Activated T-helper 9 cell treated with anti-CD3 and anti-CD28 coated beads, Interleukin-2, amount 50 U/mL, for 16 hours (primary cell): ENCODE measurements around the gene EFCAB5.
"Not testable (repeated sequence)": the region's sequence is repeated elsewhere in the genome, so short reads cannot be mapped to it uniquely, and the experiment has no call there.

Experiments
- DNase-seq: peaks from one replicate; pipeline ENCODE4 v3.0.0-alpha.2; 2020; ENCODE audit warnings: low read depth

EFCAB5 gene

GRCh38 chr17:30005709-30006320 lies 64.4 kb downstream of the EFCAB5 start:
- DNase-seq = no peak

- DNase-seq = not testable (repeated sequence)
These were observed 70.5 kb downstream of the EFCAB5 start for GRCh38 chr17:30011934-30012333.

DNA sequence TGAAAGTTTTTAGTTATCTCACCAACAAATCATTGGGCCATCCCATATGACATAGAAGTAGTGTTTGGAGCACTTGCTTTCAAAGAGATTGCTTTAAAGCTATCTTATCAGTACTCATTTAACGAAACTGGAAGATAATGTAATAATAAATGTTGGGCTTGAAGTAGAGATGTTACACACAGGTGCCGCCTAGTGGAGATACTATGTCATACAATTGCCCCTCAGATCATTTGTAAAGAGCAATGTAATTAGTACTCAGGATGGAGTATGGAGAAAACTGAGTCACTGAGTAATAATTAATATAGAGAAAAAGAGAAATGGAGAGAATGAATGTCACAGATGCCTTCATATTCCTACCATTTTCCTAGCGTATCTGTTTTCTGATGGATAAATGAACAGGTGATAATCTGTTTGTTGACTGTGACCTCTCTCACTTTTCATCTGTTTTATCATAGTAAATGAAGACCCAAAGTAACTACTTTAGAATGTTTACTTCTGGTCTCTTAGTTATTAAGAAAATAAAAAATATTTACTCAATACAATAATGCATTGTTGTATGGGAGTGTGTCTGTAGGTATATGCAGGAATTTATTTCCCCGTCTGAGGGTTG lies 80.4 kb downstream of the EFCAB5 start:
- DNase-seq = no peak

GRCh38 chr17:30025325-30025724 lies 83.9 kb downstream of the EFCAB5 start:
- not testable (repeated sequence) for DNase-seq

DNA sequence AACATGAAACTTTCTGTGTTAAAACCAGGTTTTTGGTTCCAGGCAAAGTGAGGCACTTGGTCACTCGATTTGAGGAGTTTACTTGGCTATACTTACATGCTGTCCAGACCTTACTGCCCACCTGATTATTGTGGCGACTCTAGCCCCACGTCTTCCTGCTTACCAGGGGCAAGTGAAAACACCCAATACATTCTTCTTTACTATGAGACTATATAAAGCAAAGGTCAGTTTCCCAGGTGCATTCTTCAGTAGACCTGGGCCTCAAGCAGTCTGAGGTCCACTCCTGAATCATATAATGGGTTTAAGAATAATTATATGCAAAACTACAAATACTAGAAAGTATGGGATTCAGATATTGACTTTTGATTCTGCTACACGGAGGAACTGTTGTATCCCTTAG lies 86.2 kb downstream of the EFCAB5 start:
- no peak for DNase-seq

- no peak for DNase-seq
These were observed 89.9 kb downstream of the EFCAB5 start for GRCh38 chr17:30031214-30031869.

GRCh38 chr17:30035369-30035768 lies 93.9 kb downstream of the EFCAB5 start:
- DNase-seq = no peak

DNA sequence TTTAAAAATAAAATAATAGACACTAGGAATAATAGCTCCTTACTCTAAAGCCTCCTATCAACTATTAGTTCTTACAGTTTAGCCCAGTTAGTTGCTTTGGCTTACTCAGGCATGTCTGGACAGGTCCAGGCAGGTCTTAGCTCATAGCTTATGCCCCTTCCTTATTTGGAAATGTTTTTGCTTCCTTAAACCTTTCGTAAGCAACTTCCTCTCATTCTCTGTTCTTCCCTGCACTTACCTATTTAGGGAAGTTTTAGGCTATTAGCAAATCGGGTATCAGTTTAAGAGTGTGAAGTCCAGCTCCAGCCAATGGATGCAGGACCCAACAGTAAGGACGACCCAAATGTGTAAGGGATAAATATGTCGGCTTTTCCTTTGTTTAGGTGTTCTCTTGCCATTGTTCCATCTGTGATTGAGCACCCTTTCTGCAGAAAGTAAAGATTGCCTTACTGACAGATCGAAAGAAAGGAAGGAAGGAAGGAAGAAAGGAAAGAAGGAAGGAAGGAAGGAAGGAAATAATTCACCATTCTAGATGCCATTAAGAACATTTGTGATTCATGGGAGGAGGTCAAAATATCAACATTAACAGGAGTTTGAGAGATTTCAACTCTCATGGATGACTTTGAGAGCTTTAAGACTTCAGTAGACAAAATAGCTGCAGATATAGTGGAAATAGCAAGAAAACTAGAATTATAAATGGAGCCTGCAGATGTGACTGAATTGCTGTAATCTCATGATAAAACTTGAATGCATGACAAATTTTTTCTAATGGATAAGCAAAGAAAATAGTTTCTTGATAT lies 99.5 kb downstream of the EFCAB5 start:
- DNase-seq = not testable (repeated sequence)

GRCh38 chr17:30041551-30041950 lies 100.1 kb downstream of the EFCAB5 start:
- no peak for DNase-seq

GRCh38 chr17:30062372-30062771 lies 120.9 kb downstream of the EFCAB5 start:
- no peak for DNase-seq

- no peak for DNase-seq
These were observed 123.3 kb downstream of the EFCAB5 start for GRCh38 chr17:30064738-30065137.

DNA sequence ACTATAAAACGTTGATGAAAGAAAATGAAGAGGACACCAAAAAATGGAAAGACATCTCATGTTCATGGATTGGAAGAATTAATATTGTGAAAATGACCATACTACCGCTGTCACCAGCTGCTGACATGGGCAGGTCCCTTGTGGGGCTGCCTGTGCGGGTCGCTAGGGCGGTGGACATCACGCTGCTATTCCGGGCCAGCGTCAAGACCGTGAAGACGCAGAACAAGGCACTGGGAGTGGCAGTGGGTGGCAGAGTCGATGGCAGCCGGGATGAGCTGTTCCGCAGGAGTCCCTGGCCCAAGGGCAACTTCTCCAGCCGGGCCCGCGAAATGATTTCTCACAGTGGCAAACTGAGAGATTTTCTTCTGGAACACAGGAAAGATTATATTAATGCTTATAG lies 127.0 kb downstream of the EFCAB5 start:
- DNase-seq = no peak

DNA sequence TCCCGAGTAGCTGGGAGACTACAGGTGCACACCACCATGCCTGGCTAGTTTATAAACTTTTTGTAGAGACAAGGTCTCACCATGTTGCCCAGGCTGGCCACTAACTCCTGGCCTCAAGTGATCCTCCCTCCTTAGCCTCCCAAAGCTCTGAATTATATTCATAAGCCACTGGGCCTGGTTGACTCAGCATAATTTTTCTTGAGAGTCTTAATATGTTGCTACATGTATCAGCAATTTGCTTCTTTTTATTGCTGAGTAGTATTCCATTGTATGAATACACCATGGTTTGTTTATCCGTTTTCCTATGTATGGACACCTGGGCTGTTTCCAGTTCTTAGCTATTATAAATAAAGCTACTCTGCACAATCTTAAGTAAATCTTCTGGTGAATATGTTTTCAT lies 132.8 kb downstream of the EFCAB5 start:
- DNase-seq = no peak

GRCh38 chr17:30074730-30075129 lies 133.3 kb downstream of the EFCAB5 start:
- DNase-seq = no peak

DNA sequence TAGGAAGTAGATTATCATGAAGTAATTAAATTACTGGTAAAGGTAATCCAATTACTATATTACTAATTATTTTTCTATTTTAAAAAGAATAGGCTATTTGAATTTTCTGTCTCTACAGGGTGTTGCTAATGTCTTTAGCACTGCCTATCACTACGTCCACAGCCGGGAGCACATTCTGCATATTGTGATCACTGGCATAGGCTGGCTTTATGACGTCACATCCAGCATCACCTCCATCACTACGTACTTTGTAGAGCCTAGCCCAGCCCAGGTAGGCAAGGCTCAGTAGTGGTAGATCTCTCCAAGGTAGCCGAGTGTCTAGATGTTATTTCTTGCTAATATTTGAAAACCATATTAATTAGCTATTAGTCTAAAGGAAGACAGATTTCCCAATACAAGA lies 141.3 kb downstream of the EFCAB5 start:
- no peak for DNase-seq

- no peak for DNase-seq
These were observed 143.4 kb downstream of the EFCAB5 start for GRCh38 chr17:30084788-30085187.

DNA sequence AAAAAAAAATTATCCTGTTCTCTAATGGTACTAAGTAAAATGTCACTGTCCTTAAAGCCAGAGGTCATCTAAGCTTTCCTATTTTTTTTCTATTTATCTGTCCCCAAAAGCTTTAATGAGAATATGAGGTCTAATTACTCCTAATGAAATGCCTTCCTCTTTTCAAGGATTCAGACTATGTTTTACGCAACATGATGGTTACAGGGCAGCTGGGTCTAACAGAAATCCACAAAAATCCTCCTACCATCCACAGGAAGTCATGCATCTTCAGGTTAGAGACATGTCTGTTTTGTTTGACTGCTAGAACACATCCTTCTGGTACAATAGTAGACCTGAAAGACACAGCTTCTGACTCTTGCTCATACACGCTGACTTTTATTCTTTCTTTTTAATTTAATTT lies 145.5 kb downstream of the EFCAB5 start:
- no peak for DNase-seq

- DNase-seq = not testable (repeated sequence)
These were observed 146.0 kb downstream of the EFCAB5 start for GRCh38 chr17:30087431-30087830.

DNA sequence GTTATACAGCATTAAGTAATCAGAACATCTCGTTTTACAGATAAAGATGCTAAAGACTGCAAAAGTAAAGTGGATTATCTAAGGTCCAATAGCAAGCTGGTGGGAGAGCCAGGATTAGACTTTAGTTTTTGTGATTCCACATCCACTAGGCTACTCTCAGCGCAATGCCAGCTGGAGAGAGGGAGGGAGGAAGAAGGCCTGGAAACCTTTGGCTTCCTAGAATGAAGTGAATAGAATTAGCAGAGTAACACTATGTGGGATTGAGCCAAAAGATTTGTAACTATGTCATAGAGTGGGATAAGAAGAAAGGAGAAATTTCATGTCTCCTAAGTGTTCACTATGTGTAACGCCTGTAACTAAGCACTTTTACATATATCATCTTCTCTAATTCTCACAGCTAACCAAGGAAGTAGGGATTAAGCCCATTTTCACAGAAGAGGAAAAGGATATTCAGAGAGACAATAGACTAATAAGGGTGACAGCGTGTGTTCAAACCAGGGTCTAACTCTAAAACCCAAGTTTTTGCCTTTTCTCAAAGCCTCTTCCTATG lies 149.8 kb downstream of the EFCAB5 start:
- DNase-seq = no peak

- DNase-seq = no peak
These were observed 150.3 kb downstream of the EFCAB5 start for GRCh38 chr17:30091771-30092170.

GRCh38 chr17:30092886-30093285 lies 151.5 kb downstream of the EFCAB5 start:
- DNase-seq = no peak

DNA sequence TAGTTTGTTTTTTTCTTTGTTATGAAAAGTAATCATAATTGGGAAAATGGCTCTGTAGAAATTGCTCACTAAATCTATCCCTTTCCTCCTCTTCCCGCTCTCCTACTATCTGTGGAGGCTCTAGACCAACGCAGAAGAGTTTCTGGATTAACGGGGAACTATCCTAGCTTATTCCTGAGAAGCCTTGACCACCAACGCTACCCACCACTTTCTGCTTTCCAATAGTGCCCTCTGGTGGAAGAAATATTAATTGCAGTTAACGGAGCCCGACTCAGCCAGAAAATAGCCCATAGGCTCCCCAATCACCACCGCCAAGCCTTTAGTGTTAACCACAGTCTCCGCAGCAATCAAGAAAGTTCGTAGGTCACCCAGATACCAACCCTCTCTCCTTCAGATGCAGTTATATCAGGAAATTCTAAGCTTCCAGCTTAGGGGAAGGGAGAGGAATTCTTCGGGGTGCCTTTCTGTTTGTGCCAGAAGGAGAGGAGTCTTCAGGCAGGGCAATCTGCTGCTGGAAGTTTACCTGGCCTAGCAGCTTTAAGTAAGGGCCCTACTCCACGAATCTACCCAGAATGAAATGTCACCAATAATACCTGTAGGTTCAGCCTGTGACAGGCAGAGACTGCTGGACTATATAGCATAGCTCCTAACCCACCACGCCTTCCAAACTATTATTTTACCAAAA lies 152.2 kb downstream of the EFCAB5 start:
- DNase-seq = no peak
